Activated CD4-positive, alpha-beta T cell treated with anti-CD3 and anti-CD28 coated beads for 48 hours (primary cell): ENCODE data around the gene ZDHHC16.
"Not testable (repeated sequence)": the region's sequence is repeated elsewhere in the genome, so short reads cannot be mapped to it uniquely, and the experiment has no call there.

ENCODE experiments used
- DNase-seq: peaks from one replicate; pipeline ENCODE4 v3.0.0-alpha.2; 2020

Gene ZDHHC16

GRCh38 chr10:97435211-97435610 is 10.8 kb upstream of the ZDHHC16 start:
- no peak for DNase-seq

DNA sequence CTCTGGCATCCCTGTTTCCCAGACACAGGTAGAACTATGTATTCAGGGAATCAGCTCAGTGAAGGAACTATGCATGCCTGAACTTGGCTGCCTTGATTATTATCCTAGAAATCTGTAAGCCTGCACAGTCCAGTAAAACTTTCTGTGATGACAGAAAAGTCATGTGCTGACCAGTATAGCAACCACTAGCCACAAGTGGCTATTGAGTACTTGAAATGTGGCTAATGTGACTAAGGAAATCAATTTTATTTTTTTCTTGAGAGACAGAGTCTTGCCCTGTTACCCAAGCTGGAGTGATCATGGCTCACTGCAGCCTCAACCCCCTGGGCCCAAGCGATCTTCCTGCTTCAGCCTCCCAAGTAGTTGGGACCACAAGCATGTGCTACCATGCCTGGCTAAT is 3.7 kb upstream of the ZDHHC16 start:
- DNase-seq, result no peak

- no peak for DNase-seq
Observed at GRCh38 chr10:97444212-97444611, 1.8 kb upstream of the ZDHHC16 start.

GRCh38 chr10:97445357-97445721 is 636 bp upstream of the ZDHHC16 start:
- DNase-seq, result no peak

DNA sequence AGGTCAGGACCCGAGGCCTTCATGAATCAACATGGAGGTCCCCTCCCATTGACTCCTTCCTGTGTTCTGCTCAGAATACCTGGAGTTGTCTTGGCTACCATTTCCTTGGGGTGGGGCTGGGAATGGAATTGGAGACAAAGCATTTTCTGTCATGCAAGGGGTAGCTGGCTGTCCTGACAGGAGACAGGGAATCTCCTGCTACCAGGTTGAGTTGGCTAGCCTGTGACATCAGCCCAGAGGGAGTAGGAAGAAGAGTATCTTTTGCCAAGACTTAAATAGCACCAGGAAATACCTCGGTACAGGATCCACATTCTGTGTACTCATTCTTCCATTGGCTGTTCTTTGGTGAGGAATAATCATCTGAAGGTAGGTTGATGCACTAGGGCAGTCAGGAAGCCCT is 4.9 kb downstream of the ZDHHC16 start:
- DNase-seq, result no peak

GRCh38 chr10:97451605-97452004 is 5.6 kb downstream of the ZDHHC16 start:
- no peak for DNase-seq

DNA sequence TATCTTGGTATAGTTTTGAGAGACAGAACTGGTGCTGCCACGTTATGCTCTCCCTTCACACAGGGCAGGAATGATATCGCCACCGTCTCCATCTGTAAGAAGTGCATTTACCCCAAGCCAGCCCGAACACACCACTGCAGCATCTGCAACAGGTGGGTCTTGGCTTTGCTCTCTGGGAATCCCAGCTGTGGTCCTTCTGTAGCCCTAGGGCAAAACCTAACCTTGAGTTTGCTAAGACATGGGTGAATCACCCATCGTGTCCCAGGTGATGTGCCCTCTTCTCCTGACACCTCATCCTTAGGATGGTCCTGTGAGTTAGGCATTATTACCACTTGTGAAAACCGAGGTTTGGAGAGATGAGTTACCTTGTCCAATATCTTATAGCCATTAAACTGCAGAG is 6.4 kb downstream of the ZDHHC16 start:
- no peak for DNase-seq

DNA sequence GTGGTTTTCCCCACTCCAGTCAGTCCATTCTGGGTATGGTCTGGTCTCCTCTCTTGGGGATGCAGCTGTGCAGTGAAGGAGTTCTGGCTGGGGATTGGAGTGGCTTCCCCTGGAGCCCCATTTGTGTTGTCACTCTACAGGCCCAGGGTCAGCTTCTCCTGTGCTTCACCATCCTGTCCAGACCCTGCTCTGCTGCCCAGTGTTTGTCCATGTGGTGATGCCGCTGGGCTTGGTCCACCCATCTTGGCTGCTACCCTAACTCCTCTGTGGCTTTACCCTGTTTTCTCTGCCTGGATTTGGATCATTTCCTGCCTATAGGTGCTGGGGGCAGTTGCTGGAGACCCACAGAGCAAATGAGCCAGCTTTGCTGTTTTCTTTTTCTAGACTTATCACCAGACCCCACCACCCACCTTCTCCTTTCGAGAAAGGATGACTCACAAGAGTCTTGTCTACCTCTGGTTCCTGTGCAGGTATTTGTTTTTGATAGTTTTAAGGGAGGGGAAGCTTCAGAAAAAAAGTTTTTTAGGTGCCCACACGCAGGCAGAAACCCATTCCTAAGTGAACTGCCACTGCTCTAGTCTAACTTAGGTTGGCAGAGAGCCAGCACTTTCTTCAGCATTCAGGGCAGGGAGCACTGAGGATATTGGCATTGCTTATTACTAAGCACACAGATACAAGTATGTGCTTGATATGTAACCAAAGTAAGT is 8.5 kb downstream of the ZDHHC16 start:
- no peak for DNase-seq

DNA sequence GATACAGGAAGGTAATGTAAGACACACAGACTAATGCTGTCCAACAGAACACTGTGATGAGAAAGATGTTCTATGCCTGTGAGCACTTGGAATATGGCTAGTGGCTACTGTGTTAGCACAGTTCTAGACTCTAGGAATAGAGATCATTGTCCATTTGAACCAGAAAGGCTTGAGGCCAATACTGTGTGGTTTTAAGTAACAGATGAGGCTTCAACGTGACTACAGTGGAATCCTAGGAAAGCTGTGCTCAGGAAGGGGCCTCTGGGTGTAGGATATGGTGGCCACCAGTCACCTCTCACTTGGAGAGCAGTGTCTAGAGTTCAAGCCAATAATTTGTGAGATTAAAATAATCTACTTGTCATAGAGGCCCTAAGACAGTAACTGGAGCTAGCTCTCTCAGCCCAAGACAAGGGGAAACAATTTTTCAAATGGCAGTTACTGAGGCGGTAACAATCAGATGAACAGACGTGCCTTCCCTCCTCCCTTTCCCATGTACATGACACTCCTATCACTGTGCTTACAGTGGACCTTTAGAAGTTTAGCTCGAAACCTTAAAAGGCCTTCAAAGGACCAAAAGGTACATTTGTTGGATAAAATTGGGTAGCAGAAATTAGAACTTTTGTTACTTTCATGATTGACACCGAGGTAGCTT is 10.2 kb downstream of the ZDHHC16 start:
- DNase-seq, result no peak

DNA sequence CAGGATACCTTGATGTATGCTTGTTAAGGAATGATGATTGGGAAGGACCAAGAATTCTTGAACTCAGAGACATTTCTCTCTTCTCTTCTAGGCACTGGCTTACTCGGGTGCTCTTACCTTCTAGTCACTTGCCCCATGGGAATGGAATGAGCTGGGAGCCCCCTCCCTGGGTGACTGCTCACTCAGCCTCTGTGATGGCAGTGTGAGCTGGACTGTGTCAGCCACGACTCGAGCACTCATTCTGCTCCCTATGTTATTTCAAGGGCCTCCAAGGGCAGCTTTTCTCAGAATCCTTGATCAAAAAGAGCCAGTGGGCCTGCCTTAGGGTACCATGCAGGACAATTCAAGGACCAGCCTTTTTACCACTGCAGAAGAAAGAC is 10.7 kb downstream of the ZDHHC16 start:
- no peak for DNase-seq

DNA sequence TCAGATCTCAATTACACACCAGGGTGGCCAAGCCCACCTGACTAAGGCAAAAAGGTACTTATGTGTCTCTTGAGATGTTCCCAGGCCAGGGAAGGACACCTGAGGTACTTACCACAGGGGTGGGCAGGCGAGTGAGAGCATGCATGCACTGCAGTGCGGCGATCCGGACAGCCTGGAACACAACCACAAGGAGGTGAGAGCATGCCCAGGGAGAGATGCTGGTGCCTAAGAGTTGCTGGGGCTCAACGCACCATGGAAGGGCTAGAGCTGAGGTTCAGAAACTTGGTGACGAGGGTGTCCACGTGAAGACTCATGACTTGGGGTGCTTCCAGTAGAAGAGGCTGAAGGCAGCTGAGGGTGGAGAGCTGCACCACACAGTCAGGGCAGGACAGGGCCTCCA is 13.1 kb downstream of the ZDHHC16 start:
- no peak for DNase-seq

DNA sequence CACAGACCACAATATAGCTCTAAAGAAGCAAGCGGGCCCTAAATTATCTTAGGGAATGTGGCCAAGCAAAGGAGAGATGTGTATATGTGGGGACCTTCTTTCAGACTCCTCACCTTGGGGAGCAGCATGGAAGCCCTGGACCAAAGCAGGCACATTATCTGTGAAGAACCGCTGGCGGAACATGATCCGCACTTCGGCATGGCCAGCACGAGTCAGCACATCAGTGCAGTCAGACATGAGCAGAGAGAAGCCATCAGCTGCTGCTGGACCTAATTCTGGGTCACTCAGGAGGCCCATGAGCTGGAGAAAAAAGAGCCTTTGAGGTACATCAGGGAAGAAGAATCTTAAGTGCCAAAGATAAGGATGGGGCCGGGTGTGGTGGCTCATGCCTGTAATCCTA is 14.0 kb downstream of the ZDHHC16 start:
- no peak for DNase-seq

DNA sequence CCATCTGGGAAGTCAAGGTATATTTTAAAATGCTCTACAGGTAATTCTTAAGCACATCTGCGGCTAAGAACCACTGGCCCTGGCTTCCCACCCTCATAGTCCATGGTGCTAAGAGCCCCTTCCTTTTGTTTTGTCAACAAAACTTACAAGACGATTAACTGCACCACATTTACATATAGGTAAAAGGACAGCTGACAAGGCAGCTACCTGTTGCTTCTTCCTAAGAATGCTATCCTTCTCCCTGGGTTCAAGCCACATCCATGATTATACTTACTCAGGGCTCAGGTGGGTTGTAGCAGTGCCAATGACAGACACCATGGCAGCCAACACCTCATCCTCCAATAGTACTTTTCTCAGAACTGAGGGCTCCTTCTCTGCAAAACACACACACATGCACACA is 16.3 kb downstream of the ZDHHC16 start:
- no peak for DNase-seq

DNA sequence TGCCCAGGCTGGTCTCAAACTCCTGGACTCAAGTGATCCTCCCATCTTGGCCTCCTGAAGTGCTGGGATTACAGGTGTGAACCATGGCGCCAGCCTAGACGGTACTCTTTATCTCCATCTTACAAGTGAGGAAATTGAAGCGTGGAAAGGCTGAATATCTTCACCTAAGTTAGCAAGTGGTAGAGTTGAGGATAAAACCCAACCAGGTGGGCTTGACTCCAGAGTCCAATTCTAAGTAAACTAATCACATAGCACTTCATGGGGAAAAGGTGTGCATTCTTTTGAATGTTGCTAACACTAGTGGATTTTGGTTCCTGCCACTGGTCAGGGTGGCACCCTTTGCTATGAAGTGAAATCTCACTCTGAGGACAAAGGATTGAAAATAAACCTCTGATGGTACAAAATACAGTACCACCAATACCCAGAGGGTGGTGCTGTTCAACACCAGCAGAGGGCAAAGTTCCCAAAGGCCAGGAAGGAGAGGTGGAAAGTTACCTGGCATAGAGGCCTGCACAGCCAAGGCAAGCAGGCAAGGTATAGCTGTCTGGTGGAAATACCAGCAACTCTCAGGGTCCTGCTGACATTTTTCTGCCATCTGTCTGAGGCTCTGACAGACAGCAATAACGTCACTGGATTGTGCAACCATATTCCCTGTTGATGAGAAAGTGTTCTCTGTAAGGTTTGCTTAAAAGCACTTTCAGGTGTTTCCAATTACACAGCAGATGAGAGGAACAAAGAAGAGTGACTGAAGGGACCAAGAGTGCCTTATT is 17.6 kb downstream of the ZDHHC16 start:
- peak; percentile 30 for DNase-seq

DNA sequence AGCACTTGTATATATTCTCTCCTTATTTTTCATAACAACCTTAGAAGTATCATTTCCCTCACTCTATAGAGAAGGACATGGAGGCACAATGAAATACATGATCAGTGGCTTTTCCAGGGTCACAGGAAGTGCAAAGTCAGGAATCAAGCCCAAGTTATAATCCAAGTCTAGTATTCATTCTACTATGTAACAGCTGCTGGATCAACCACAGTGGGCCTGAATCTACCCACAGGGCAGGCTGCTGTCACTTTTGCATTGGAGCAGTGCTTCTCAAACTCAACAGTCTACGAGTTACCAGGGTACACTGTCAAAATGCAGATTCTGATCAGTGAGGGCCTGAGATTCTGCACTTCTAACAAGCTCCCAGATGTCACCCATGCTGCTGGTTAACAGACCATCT is 18.3 kb downstream of the ZDHHC16 start:
- no peak for DNase-seq

- DNase-seq, result no peak
Observed at GRCh38 chr10:97465982-97466381, 20.0 kb downstream of the ZDHHC16 start.

- no peak for DNase-seq
Observed at GRCh38 chr10:97466755-97467154, 20.8 kb downstream of the ZDHHC16 start.

DNA sequence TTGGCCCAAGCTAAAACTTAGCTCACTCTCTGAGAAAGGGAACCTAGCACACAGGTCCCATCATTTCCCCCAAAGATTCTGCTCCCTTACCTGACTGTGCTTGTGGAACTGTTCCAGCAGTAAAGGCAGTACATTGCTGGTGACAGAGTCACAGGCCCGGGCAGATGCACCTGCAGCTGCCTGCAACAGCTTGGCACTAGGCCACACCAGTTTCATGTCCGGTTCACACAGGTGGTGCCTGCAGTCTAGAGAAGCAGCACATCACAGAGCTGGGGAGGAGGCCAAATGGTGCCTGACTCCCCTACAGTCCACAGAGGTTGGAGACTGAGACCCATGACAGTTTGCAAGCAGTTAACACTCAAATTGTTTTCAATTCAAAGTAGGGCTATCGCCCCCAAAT is 22.2 kb downstream of the ZDHHC16 start:
- no peak for DNase-seq

- not testable (repeated sequence) for DNase-seq
Observed at GRCh38 chr10:97468781-97469180, 22.8 kb downstream of the ZDHHC16 start.

- no peak for DNase-seq
Observed at GRCh38 chr10:97474918-97475317, 28.9 kb downstream of the ZDHHC16 start.

DNA sequence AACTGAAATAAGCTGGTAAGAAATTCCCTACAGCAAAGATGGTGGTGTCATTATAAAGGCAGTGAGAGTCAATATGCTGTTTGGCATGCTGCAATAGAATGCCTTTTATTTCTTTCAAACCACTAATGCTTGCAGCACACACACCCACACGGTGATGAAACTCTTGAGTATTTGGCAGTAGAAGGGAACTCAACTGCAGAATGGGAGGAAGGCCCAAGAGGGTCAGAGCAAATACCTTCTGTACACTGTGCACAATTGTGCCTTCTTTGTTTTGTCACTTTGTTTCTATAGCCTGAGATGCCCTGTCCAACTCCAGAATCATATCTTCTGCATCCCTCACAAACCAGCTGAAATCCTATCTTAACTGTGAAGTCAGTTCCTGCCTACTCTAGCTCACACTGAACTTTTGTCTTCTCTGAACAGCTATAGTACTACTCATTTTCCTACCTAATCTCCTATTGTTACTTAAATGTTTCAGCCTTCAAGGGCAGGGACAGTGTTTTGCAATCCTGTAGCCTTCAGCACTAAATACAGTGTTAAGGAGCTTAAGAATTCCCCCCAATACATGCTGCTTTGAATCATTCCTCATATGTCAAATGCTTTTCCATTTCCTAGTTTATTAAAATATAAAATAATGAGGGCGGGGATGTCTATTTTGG is 30.1 kb downstream of the ZDHHC16 start:
- DNase-seq, result no peak

GRCh38 chr10:97479410-97479809 is 33.4 kb downstream of the ZDHHC16 start:
- not testable (repeated sequence) for DNase-seq

- no peak for DNase-seq
Observed at GRCh38 chr10:97479939-97480338, 34.0 kb downstream of the ZDHHC16 start.

- no peak for DNase-seq
Observed at GRCh38 chr10:97481071-97481470, 35.1 kb downstream of the ZDHHC16 start.
